HepG2 (cell line): ENCODE data around the gene GFOD1. TPM values are rescaled to one million over a fixed set of nuclear protein-coding genes. Genes with fewer than 3 reads are reported as not detected.

ENCODE experiments used
- BCL6 ChIP-seq: IDR thresholded peaks from 2 replicates; pipeline ENCODE4 v1.6.1; 2016; ENCODE audit warnings: missing genetic modification reagents, missing compliant biosample characterization
- BCLAF1 ChIP-seq: fragments of 450-650 bp; IDR thresholded peaks from 2 replicates; pipeline ENCODE4 v1.6.1; 2017; ENCODE audit warnings: mild to moderate bottlenecking
- GABPA ChIP-seq, 2 experiments: IDR thresholded peaks; 2 replicates each; pipeline ENCODE4 v1.6.1; 2011 to 2016; ENCODE audit warnings: low read depth in 2 of 2, low read length in 1 of 2, missing biosample characterization in 1 of 2, missing genetic modification characterization in 1 of 2
- HES4 ChIP-seq: sonication (generic); formaldehyde crosslinking; IDR thresholded peaks from 2 replicates; pipeline ENCODE4 v1.9.0; 2021; ENCODE audit warnings: mild to moderate bottlenecking, missing genetic modification reagents, borderline replicate concordance
- JUNB ChIP-seq: sonication (generic); formaldehyde crosslinking; IDR thresholded peaks from 2 replicates; pipeline ENCODE4 v1.8.0; 2022; ENCODE audit warnings: missing genetic modification reagents, mild to moderate bottlenecking, borderline replicate concordance
- KDM5A ChIP-seq: fragments of 200-600 bp; sonication (generic); IDR thresholded peaks from 2 replicates; pipeline ENCODE4 v1.7.0; 2018; ENCODE audit warnings: antibody characterized with exemption, mild to moderate bottlenecking, low read length, borderline replicate concordance
- KLF13 ChIP-seq: sonication (generic); formaldehyde crosslinking; IDR thresholded peaks from 2 replicates; pipeline ENCODE4 v1.4.0; 2020; ENCODE audit warnings: mild to moderate bottlenecking, missing genetic modification reagents
- NCOA1 ChIP-seq: sonication (generic); formaldehyde crosslinking; IDR thresholded peaks from 2 replicates; pipeline ENCODE4 v1.9.0; 2021; ENCODE audit warnings: missing genetic modification reagents
- NKX3-1 ChIP-seq: sonication (generic); formaldehyde crosslinking; IDR thresholded peaks from 2 replicates; pipeline ENCODE4 v1.5.0; 2020; ENCODE audit warnings: missing genetic modification reagents
- SAP130 ChIP-seq: IDR thresholded peaks from 2 replicates; pipeline ENCODE4 v1.6.1; 2016; ENCODE audit warnings: low read depth
- SP2 ChIP-seq: sonication (generic); formaldehyde crosslinking; IDR thresholded peaks from 2 replicates; pipeline ENCODE4 v1.5.1; 2020; ENCODE audit warnings: mild to moderate bottlenecking, missing genetic modification reagents
- ZBTB3 ChIP-seq: sonication (generic); formaldehyde crosslinking; IDR thresholded peaks from 2 replicates; pipeline ENCODE4 v1.4.0; 2020; ENCODE audit warnings: low read depth, mild to moderate bottlenecking, moderate library complexity, missing genetic modification reagents, borderline replicate concordance
- ZNF101 ChIP-seq: sonication (generic); formaldehyde crosslinking; IDR thresholded peaks from 2 replicates; pipeline ENCODE4 v1.4.0; 2020; ENCODE audit warnings: mild to moderate bottlenecking, low read depth, missing genetic modification reagents, borderline replicate concordance
- ZNF124 ChIP-seq: sonication (generic); formaldehyde crosslinking; IDR thresholded peaks from 2 replicates; pipeline ENCODE4 v1.4.0; 2020; ENCODE audit warnings: missing genetic modification reagents
- ZNF496 ChIP-seq: sonication (generic); formaldehyde crosslinking; IDR thresholded peaks from 2 replicates; pipeline ENCODE4 v1.8.1; 2023; ENCODE audit warnings: mild to moderate bottlenecking, moderate library complexity, missing genetic modification reagents; ENCODE audit not compliant: insufficient replicate concordance
- ZNF737 ChIP-seq: sonication (generic); formaldehyde crosslinking; IDR thresholded peaks from 2 replicates; pipeline ENCODE4 v1.5.0; 2020; ENCODE audit warnings: missing genetic modification reagents, mild to moderate bottlenecking, borderline replicate concordance
- polyA plus RNA-seq, 8 experiments: library from polyadenylated mRNA; depleted of rRNA in 3 of 8; stranded (reverse) in 7 of 8; unstranded in 1 of 8; fragments of >200 nt; fragmentation: Illumina TruSeq in 4 of 8; extraction: Trizol in 4 of 8; gene quantifications; 2 replicates each; pipeline versions ENCODE4 v1.2.1 to v1.2.3, GENCODE V29; 2011 to 2016; ENCODE audit warnings: low read depth in 4 of 8, missing spikeins in 1 of 8, mixed read lengths in 1 of 8; ENCODE audit not compliant: insufficient read depth in 1 of 8
- total RNA-seq, 5 experiments: library from RNA; depleted of rRNA; stranded (reverse); fragments of >200 nt; fragmentation: Illumina TruSeq; extraction: Trizol; gene quantifications; 2 replicates each; pipeline ENCODE4 v1.2.3, GENCODE V29; 2016; ENCODE audit warnings: low read depth in 1 of 5
- TF ChIP-seq, protein P1 (sequence below), 2 experiments: fragments of 450-650 bp in 1 of 2; sonication (generic) in 1 of 2; formaldehyde crosslinking; IDR thresholded peaks; 2 replicates each; pipeline versions ENCODE4 v1.5.0 to v1.8.0; 2020 to 2022; ENCODE audit warnings: mild to moderate bottlenecking in 1 of 2, missing genetic modification reagents in 1 of 2
- TF ChIP-seq, protein P2 (sequence below): sonication (generic); formaldehyde crosslinking; IDR thresholded peaks from 2 replicates; pipeline ENCODE4 v1.5.0; 2020; ENCODE audit warnings: mild to moderate bottlenecking, missing genetic modification reagents
- TF ChIP-seq, protein P3 (sequence below): sonication (generic); formaldehyde crosslinking; IDR thresholded peaks from 2 replicates; pipeline ENCODE4 v1.4.0; 2020; ENCODE audit warnings: missing genetic modification reagents, borderline replicate concordance

The GFOD1 gene
- total and polyA plus RNA-seq, 2 of the 13 experiments (the other 11 are each of a cell fraction or from before 2014, with no cell fraction given) = 1.9 to 6.4 TPM

DNA sequence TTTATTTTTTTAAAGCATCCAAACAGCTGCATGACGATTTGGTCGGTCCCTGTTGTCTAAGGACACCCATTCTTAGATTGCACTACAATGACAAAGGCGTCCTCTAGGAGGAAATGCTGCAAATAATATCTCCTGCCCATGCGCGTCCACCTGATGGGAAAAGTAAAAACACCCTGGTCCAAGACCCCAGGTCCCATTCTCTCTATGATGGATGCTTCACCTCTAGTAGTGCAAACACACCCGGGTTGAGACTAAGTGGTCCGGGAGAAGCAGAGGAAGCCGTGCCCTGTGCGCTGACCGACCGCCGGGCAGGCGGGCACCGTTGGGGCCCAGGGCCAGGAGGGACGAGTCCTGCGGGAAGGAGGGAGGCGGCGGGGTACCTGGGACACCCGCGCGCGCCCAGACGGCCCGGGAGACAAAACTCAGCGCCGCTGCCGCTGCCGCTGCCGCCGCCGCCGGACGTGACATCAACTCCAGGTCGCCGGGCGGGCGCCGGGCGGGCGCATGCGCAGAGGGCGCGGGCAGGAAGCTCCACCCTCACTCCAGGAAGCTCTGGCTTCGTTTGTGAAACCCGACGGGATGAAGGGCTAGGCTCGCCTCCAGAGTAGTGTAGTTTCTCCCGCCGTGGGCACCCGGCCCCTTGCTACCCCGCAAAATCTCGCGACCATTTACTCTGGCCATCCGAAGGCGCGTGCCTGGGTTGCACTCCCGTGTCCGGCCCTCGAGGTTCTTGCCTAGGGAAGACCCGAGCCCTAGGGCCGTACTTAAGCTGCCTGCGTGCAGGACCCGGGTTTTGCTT is 159.1 kb downstream of the GFOD1 start, which contains the start of gene TBC1D7 (continued):
- TF ChIP-seq JUNB (CRISPR knock-in tag) (no peak), GABPA (IDR thresholded peaks at IDR 0.05; ENCODE audit: low read depth, low read length) (peak; percentile 73), GABPA (CRISPR knock-in tag; IDR thresholded peaks at IDR 0.05; ENCODE audit: low read depth) (peak; percentile 81), BCL6 (CRISPR knock-in tag) (peak; percentile 66; the same call in 1 of the 2 replicates), ZNF101 (no peak), NCOA1 (CRISPR knock-in tag) (no peak), NKX3-1 (peak; percentile 56; the same call in 1 of the 2 replicates), ZNF737 (peak; percentile 90; the same call in 1 of the 2 replicates), BCLAF1 (no peak), ZNF496 (CRISPR knock-in tag) (no peak), ZBTB3 (CRISPR knock-in tag) (0 out of 2 replicates have a peak, but pooled peaks have one; percentile 26), SAP130 (CRISPR knock-in tag) (peak; percentile 89), SP2 (CRISPR knock-in tag) (0 out of 2 replicates have a peak, but pooled peaks have one; percentile 37), HES4 (CRISPR knock-in tag) (peak; percentile 32; the same call in 1 of the 2 replicates), KDM5A (peak; percentile 76; the same call in 1 of the 2 replicates), KLF13 (peak; percentile 73; the same call in 1 of the 2 replicates), ZNF124 (CRISPR knock-in tag) (no peak; the same call in 1 of the 2 replicates)
- TF ChIP-seq, protein P1, sequence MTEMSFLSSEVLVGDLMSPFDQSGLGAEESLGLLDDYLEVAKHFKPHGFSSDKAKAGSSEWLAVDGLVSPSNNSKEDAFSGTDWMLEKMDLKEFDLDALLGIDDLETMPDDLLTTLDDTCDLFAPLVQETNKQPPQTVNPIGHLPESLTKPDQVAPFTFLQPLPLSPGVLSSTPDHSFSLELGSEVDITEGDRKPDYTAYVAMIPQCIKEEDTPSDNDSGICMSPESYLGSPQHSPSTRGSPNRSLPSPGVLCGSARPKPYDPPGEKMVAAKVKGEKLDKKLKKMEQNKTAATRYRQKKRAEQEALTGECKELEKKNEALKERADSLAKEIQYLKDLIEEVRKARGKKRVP (CRISPR knock-in tag; IDR thresholded peaks at IDR 0.05) = 0 out of 4 replicates have a peak, but pooled peaks of 1 of the 2 experiments have one; percentile 21
- TF ChIP-seq, protein P2, sequence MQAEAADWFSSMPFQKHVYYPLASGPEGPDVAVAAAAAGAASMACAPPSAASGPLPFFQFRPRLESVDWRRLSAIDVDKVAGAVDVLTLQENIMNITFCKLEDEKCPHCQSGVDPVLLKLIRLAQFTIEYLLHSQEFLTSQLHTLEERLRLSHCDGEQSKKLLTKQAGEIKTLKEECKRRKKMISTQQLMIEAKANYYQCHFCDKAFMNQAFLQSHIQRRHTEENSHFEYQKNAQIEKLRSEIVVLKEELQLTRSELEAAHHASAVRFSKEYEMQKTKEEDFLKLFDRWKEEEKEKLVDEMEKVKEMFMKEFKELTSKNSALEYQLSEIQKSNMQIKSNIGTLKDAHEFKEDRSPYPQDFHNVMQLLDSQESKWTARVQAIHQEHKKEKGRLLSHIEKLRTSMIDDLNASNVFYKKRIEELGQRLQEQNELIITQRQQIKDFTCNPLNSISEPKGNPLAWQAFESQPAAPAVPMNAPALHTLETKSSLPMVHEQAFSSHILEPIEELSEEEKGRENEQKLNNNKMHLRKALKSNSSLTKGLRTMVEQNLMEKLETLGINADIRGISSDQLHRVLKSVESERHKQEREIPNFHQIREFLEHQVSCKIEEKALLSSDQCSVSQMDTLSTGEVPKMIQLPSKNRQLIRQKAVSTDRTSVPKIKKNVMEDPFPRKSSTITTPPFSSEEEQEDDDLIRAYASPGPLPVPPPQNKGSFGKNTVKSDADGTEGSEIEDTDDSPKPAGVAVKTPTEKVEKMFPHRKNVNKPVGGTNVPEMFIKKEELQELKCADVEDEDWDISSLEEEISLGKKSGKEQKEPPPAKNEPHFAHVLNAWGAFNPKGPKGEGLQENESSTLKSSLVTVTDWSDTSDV = no peak
- TF ChIP-seq, protein P3, sequence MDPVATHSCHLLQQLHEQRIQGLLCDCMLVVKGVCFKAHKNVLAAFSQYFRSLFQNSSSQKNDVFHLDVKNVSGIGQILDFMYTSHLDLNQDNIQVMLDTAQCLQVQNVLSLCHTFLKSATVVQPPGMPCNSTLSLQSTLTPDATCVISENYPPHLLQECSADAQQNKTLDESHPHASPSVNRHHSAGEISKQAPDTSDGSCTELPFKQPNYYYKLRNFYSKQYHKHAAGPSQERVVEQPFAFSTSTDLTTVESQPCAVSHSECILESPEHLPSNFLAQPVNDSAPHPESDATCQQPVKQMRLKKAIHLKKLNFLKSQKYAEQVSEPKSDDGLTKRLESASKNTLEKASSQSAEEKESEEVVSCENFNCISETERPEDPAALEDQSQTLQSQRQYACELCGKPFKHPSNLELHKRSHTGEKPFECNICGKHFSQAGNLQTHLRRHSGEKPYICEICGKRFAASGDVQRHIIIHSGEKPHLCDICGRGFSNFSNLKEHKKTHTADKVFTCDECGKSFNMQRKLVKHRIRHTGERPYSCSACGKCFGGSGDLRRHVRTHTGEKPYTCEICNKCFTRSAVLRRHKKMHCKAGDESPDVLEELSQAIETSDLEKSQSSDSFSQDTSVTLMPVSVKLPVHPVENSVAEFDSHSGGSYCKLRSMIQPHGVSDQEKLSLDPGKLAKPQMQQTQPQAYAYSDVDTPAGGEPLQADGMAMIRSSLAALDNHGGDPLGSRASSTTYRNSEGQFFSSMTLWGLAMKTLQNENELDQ (CRISPR knock-in tag) = no peak
